ENCODE data around the gene ALG10. TPM values are rescaled to one million over a fixed set of nuclear protein-coding genes. Genes with fewer than 3 reads are reported as not detected.
"Not testable (repeated sequence)": the region's sequence is repeated elsewhere in the genome, so short reads cannot be mapped to it uniquely, and the experiment has no call there.

Gene ALG10
- total and polyA plus RNA-seq, 2 experiments from 2014 or later: 0.88 to 7.9 TPM

DNA sequence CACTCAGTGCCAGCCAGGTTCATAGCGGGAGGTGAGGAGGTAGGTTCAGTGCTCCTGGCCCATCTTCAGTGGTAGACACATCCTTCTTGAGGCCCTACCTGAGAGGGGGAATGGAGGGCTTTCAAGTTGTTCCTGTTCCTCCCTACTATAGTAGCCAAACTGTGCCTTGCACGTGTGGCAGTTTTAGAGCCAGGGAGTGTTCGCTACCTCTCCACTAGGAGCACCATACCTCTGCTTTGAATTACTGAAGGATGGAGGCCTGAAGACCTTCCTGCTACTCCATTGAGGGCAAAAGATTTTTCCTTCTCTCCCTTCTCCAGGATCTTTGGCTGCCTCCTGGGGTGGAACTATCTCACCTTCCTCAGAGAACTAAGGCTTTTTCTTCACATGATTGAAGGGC, 5.9 kb upstream of the ALG10 start:
- H2AFZ ChIP-seq: no peak overlapping the region
- TF ChIP-seq, protein P1, sequence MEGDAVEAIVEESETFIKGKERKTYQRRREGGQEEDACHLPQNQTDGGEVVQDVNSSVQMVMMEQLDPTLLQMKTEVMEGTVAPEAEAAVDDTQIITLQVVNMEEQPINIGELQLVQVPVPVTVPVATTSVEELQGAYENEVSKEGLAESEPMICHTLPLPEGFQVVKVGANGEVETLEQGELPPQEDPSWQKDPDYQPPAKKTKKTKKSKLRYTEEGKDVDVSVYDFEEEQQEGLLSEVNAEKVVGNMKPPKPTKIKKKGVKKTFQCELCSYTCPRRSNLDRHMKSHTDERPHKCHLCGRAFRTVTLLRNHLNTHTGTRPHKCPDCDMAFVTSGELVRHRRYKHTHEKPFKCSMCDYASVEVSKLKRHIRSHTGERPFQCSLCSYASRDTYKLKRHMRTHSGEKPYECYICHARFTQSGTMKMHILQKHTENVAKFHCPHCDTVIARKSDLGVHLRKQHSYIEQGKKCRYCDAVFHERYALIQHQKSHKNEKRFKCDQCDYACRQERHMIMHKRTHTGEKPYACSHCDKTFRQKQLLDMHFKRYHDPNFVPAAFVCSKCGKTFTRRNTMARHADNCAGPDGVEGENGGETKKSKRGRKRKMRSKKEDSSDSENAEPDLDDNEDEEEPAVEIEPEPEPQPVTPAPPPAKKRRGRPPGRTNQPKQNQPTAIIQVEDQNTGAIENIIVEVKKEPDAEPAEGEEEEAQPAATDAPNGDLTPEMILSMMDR (IDR thresholded peaks at IDR 0.05; ENCODE audit: poor library complexity): no peak
- TF ChIP-seq EZH2 (IDR thresholded peaks at IDR 0.05; ENCODE audit: borderline replicate concordance) (no peak), EZH2phosphoT487 (IDR thresholded peaks at IDR 0.05; ENCODE audit: low read depth, severe bottlenecking, unreplicated experiment) (no peak)

DNA sequence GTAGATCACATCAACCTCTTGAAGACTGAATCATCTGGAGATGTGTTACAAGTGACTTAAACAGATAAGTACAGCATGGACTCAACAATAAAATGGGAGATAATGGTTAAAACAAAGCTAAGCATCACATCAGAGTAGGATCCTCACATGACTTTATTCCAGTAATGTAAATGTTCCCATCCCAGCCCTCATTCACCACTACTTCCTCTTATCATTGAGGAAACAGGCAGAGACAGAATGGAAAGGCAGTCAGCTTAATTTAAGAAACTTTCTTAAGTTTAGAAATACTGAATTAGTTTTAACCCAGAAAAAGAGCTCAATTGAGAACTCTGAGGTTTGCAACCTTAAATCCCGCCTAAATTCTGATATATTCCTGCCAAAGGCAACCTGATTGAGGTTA, 1.2 kb upstream of the ALG10 start:
- H2AFZ ChIP-seq: peak overlapping the region; percentile 84

More for the DNA sequence above, 5.9 kb upstream of the ALG10 start:
- no peak overlapping the region for H3K4me3 ChIP-seq
- H3K4me1 ChIP-seq (ENCODE audit: insufficient read depth): peaks cover 2% of the 10 kb centered on the region
- no peak for DNase-seq (ENCODE audit: low spot score)
- WGBS (ENCODE audit: low lambda C conversion rate, missing lambda C conversion rate): 72% methylated on average over 3 of the region's 3 CpGs
- no peak overlapping the region for H3K27ac ChIP-seq
- H3K27me3 ChIP-seq: no peaks in the 10 kb centered on the region
- H3K36me3 ChIP-seq (replicated peaks; ENCODE audit: insufficient read depth, low read depth): no peaks in the 10 kb centered on the region
- no peak overlapping the region for H3K4me2 ChIP-seq
- H3K9me2 ChIP-seq (replicated peaks; ENCODE audit: insufficient read depth): no peaks in the 10 kb centered on the region
- no peaks in the 10 kb centered on the region for H3K9me3 ChIP-seq (ENCODE audit: low read depth)
- H3K79me2 ChIP-seq: no peaks in the 10 kb centered on the region
- H4K20me1 ChIP-seq (ENCODE audit: insufficient read depth, poor library complexity, severe bottlenecking): no peaks in the 10 kb centered on the region

DNA sequence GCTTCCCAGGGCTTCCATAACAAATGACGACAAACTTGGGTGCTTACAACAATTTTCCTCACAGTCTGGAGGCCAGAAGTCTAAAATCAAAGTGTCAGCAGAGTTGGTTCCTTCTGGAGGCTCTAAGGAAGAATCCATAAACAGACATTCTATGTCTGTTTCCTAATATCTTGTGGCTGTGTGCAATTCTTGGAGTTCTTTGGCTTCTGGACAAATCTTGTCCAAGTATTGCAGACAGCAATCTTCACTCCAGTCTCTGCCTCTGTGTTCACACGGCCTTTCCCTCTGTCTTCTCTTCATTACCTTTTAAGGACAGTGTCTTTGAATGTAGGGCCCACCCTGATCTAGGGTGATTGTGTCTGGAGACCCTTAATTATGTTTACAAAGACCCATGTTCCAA, 5.4 kb downstream of the ALG10 start:
- not testable (repeated sequence) for H3K27me3 ChIP-seq; H3K36me3 ChIP-seq (replicated peaks; ENCODE audit: insufficient read depth, low read depth); H3K4me1 ChIP-seq (ENCODE audit: insufficient read depth)

More for the DNA sequence above, 1.2 kb upstream of the ALG10 start:
- Histone ChIP-seq H3K4me1 (ENCODE audit: insufficient read depth) (peaks cover 12% of the 10 kb centered on the region), H3K27me3 (no peaks in the 10 kb centered on the region), H3K4me2 (peak overlapping the region; percentile 69), H3K9me2 (replicated peaks; ENCODE audit: insufficient read depth) (no peaks in the 10 kb centered on the region), H3K27ac (peak overlapping the region; percentile 76), H3K9me3 (ENCODE audit: low read depth) (no peaks in the 10 kb centered on the region), H3K36me3 (replicated peaks; ENCODE audit: insufficient read depth, low read depth) (no peaks in the 10 kb centered on the region), H4K20me1 (ENCODE audit: insufficient read depth, poor library complexity, severe bottlenecking) (no peaks in the 10 kb centered on the region), H3K4me3 (no peak overlapping the region), H3K79me2 (peaks cover 6% of the 10 kb centered on the region)
- no peak for DNase-seq (ENCODE audit: low spot score)
- TF ChIP-seq EZH2phosphoT487 (IDR thresholded peaks at IDR 0.05; ENCODE audit: low read depth, severe bottlenecking, unreplicated experiment) (no peak), EZH2 (IDR thresholded peaks at IDR 0.05; ENCODE audit: borderline replicate concordance) (no peak)
- TF ChIP-seq, protein P1 (IDR thresholded peaks at IDR 0.05; ENCODE audit: poor library complexity): no peak
- WGBS (ENCODE audit: low lambda C conversion rate, missing lambda C conversion rate): 95% methylated on average over 1 of the region's 1 CpG

DNA sequence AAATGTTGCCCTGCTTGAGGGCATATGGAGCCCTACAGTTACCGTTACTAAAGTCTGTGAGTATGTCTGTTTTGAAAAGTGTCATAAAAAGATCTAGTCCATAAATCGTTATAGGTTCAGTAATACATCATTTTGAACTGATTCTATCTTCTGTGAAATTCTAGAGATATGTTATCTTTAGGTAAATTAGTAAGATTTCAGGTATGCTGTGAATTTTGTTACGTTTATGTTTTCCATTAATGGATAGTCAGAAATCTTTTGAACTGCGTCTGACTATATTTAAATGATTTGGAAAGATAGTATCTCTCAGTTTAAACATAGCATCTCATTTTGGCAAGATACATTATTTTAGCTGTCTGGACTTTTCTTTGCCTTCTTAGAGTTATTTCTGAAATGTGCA, 8.3 kb downstream of the ALG10 start:
- 90% methylated on average over 4 of the region's 4 CpGs for WGBS (ENCODE audit: low lambda C conversion rate, missing lambda C conversion rate)
- H3K27me3 ChIP-seq: no peaks in the 10 kb centered on the region
- no peaks in the 10 kb centered on the region for H3K4me1 ChIP-seq (ENCODE audit: insufficient read depth)
- H3K4me3 ChIP-seq: no peak overlapping the region
- TF ChIP-seq EZH2 (IDR thresholded peaks at IDR 0.05; ENCODE audit: borderline replicate concordance) (no peak), EZH2phosphoT487 (IDR thresholded peaks at IDR 0.05; ENCODE audit: low read depth, severe bottlenecking, unreplicated experiment) (no peak)
- TF ChIP-seq, protein P1 (IDR thresholded peaks at IDR 0.05; ENCODE audit: poor library complexity): no peak
- no peak for DNase-seq (ENCODE audit: low spot score)
- no peak overlapping the region for H2AFZ ChIP-seq
- no peaks in the 10 kb centered on the region for H3K9me2 ChIP-seq (replicated peaks; ENCODE audit: insufficient read depth)
- H3K27ac ChIP-seq: no peak overlapping the region
- H3K36me3 ChIP-seq (replicated peaks; ENCODE audit: insufficient read depth, low read depth): no peaks in the 10 kb centered on the region
- H3K79me2 ChIP-seq: no peaks in the 10 kb centered on the region
- no peak overlapping the region for H3K4me2 ChIP-seq
- no peaks in the 10 kb centered on the region for H4K20me1 ChIP-seq (ENCODE audit: insufficient read depth, poor library complexity, severe bottlenecking)
- no peaks in the 10 kb centered on the region for H3K9me3 ChIP-seq (ENCODE audit: low read depth)

More for the DNA sequence above, 5.4 kb downstream of the ALG10 start:
- peak overlapping the region; percentile 33 for H3K27ac ChIP-seq
- H3K9me3 ChIP-seq (ENCODE audit: low read depth); H3K9me2 ChIP-seq (replicated peaks; ENCODE audit: insufficient read depth); H3K79me2 ChIP-seq; H3K4me2 ChIP-seq; H2AFZ ChIP-seq; DNase-seq (ENCODE audit: low spot score); H4K20me1 ChIP-seq (ENCODE audit: insufficient read depth, poor library complexity, severe bottlenecking); H3K4me3 ChIP-seq: not testable (repeated sequence)
- WGBS (ENCODE audit: low lambda C conversion rate, missing lambda C conversion rate): 92% methylated on average over 2 of the region's 2 CpGs
